Measurements from ENCODE around the gene MAP7D2.
"Not testable (repeated sequence)": the region's sequence is repeated elsewhere in the genome, so short reads cannot be mapped to it uniquely, and the experiment has no call there.

The MAP7D2 gene

GRCh38 chrX:20116577-20117240 lies at the start of gene MAP7D2:
TSS of gene MAP7D2 (minus strand) at chrX:20116907. CDS start at chrX:20116879, 28 bp downstream.
- DNase-seq (ENCODE audit: low spot score): no peak

- DNase-seq (ENCODE audit: low spot score): not testable (repeated sequence)
These were observed 45.8 kb upstream of the MAP7D2 start for GRCh38 chrX:20162516-20162915.

GRCh38 chrX:20159797-20160385 lies 43.2 kb upstream of the MAP7D2 start:
- no peak for DNase-seq (ENCODE audit: low spot score)

- no peak for DNase-seq (ENCODE audit: low spot score)
These were observed 35.0 kb upstream of the MAP7D2 start for GRCh38 chrX:20151689-20152088.

GRCh38 chrX:20149326-20149725 lies 32.6 kb upstream of the MAP7D2 start:
- no peak for DNase-seq (ENCODE audit: low spot score)

GRCh38 chrX:20147561-20147960 lies 30.9 kb upstream of the MAP7D2 start:
- DNase-seq (ENCODE audit: low spot score): no peak

GRCh38 chrX:20144491-20144890 lies 27.8 kb upstream of the MAP7D2 start:
- peak; percentile 8 for DNase-seq (ENCODE audit: low spot score)

GRCh38 chrX:20143561-20143960 lies 26.9 kb upstream of the MAP7D2 start:
- no peak for DNase-seq (ENCODE audit: low spot score)

GRCh38 chrX:20143111-20143510 lies 26.4 kb upstream of the MAP7D2 start:
- DNase-seq (ENCODE audit: low spot score): no peak

GRCh38 chrX:20141281-20142220 lies 24.8 kb upstream of the MAP7D2 start, which contains the start of gene EIF1AX:
TSS of gene EIF1AX (minus strand) at chrX:20141838. CDS start at chrX:20141640, 198 bp downstream.
- peak; percentile 92 for DNase-seq (ENCODE audit: low spot score)

GRCh38 chrX:20140420-20140819 lies 23.7 kb upstream of the MAP7D2 start:
- no peak for DNase-seq (ENCODE audit: low spot score)

- no peak for DNase-seq (ENCODE audit: low spot score)
These were observed 23.3 kb upstream of the MAP7D2 start for GRCh38 chrX:20139966-20140365.

- DNase-seq (ENCODE audit: low spot score): no peak
These were observed 19.2 kb upstream of the MAP7D2 start for GRCh38 chrX:20135944-20136343.

- no peak for DNase-seq (ENCODE audit: low spot score)
These were observed 16.0 kb upstream of the MAP7D2 start for GRCh38 chrX:20132666-20133065.

- DNase-seq (ENCODE audit: low spot score): no peak
These were observed 13.7 kb upstream of the MAP7D2 start for GRCh38 chrX:20130357-20130756.

- DNase-seq (ENCODE audit: low spot score): no peak
These were observed 12.8 kb upstream of the MAP7D2 start for GRCh38 chrX:20129547-20129946.

- no peak for DNase-seq (ENCODE audit: low spot score)
These were observed 12.0 kb upstream of the MAP7D2 start for GRCh38 chrX:20128670-20129069.

- not testable (repeated sequence) for DNase-seq (ENCODE audit: low spot score)
These were observed 10.7 kb upstream of the MAP7D2 start for GRCh38 chrX:20127440-20127839.

GRCh38 chrX:20126833-20127232 lies 10.1 kb upstream of the MAP7D2 start:
- DNase-seq (ENCODE audit: low spot score): not testable (repeated sequence)

- DNase-seq (ENCODE audit: low spot score): no peak
These were observed 8.3 kb upstream of the MAP7D2 start for GRCh38 chrX:20124964-20125363.

- DNase-seq (ENCODE audit: low spot score): no peak
These were observed 1.5 kb upstream of the MAP7D2 start for GRCh38 chrX:20118065-20118824.

GRCh38 chrX:20116087-20116576 lies 575 bp downstream of the MAP7D2 start:
- DNase-seq (ENCODE audit: low spot score): no peak
